ENCODE measurements around the gene LDB2.

LDB2 gene

DNA sequence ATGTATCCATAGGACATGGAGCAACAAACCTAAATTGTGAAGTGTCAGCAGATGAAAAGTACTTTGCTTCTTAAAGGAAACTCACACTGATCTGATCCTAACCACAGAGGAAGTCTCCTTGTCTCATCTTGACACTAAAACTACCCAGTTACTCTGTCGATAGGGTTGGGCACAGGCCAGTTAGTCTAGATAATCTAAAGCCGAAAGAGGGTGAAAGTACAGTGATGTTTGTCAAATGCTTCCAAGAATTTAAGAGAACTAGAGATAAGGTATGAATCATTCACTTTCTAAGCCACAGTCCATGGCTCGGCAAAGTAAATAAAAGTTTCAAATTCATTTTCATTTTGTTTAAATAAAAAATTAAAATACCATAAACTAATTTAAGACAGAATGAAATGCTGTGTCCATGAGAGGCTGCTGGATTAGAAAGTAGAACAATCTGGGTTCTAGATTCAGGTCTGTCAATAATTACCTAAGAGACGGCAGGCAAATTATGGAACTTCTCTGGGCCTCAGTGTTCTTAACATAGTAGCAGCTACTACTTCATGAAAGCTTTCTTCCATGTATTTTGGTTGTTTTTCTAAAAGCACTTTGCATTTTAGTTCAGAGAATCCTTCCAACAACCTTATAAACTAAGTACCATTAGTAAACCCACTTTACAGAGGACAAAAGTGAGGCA, 176.7 kb downstream of the LDB2 start:
- DNase-seq (ENCODE audit: low read depth): peak; percentile 79

DNA sequence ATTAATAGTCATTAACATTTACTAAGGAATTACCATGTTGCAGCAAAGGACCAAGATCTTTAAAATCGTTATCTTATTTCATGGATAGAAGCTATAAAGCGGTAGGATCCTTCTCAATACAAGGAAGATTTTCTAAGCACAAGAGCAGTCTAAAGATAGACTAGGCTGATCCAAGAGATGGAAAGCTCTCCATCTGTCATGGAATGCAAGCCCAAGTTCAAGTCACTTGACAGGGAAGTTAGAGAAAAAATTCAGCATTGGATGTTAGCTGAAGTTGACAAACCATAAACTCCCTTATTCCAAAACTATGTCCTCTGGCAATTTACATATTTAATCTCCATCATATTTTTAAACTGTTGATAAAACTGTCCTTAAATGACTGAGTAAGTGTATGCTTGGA, 177.7 kb downstream of the LDB2 start:
- DNase-seq (ENCODE audit: low read depth): no peak

DNA sequence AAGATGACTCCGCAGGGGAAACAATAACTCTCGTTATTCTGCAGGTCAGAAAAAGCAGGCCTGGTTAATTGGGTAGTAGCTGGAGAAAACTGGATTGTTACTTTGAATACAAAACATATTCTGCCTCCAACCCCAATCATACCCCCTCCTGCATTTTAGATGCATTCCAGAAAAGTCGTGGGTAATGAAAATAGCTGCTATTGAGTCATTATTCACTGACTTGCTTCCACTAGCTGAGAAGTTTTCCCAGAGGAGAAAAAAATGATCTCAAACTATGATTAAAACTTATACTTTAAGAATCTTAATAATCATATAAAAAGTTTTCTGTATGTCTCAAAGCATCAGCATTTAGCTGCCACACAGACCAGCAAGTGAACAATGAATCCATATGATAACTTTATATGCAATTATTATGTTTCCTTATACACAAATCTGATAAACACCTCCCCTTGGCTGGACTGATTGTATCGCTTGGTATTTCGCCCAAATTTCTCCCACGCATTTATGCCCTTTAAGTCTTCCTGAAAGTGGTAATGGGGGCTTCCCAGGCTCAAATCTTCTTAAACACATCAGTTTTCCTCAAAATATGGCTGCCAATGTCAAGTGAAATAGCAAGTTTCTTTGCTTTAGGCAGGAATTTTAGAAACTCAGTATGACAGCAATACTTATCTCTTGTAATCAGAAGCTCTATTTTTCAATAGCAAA, 181.0 kb downstream of the LDB2 start:
- DNase-seq (ENCODE audit: low read depth): no peak

DNA sequence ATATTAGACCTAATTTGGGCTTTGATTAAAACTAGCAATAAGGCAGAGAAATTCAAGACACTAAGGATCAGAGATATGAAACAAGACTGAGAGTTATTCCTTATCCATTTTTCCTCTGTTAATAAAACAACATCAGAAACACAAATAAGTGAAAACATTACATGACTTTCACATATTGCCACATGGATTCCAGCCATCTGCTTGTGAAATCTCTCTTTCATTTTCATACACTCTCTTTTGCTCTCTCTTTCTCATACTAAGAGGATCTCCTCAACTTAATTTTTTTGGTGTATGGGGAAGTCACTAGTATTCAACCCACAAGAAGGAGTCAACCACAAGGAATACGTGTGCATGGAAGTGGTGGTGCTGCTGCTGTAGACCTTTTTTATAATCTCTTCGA, 183.0 kb downstream of the LDB2 start:
- DNase-seq (ENCODE audit: low read depth): no peak

DNA sequence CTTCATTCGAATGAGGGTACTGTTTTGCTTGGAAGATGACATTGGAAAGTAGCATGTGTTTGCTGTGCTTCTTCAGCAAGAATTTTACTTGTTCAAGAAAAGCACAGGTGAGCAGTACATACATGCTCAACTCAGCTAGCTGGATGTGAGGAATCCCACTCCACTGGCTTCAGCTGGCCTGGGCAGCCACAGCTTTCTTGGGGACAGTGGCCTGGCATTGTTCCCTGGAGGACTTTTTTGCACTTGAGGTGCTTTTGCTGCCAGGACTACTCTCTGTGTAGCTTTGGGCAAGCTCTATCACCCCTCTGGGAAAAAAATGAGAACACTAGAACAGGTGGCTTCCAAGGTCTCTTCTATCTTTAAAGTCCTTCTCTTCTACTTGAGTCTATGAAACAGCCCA, 184.3 kb downstream of the LDB2 start:
- DNase-seq (ENCODE audit: low read depth): no peak

DNA sequence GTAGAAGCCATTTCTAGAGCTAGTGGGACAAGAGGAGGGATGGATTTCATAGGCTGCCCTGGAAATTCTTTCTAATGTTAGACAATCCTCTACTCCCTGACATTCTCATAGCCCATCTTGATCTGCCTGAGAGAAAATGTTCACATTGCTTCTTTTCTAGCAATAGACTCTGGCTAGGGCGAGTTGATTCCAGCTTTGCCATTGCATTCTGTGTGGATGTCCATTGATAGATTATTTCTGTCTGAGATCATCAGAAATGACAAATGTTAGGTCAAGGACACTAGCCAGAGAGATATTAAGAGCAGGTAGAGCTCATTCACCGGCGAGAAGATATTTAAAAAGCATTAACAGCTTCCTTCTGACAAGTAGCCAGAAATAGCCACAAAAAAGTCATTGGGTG, 184.7 kb downstream of the LDB2 start:
- no peak for DNase-seq (ENCODE audit: low read depth)

DNA sequence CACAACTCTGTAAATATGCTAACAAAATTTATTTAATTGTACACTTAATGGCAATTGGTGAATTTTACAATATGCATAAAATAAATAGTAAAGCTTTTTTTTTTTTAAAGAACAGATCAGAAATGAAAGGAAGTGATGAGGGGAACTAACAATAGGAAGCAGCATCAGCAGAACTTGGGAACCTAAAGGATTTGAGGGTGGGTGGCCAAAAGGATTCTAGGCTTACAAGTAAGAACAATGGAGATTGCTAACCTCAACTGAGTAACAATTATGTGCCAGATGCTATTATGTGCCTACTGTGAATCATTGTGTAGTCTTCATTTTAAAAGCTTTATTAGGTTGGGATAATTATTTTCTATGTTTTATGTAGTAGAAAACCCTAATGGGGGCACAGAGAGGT, 185.2 kb downstream of the LDB2 start:
- DNase-seq (ENCODE audit: low read depth): no peak

DNA sequence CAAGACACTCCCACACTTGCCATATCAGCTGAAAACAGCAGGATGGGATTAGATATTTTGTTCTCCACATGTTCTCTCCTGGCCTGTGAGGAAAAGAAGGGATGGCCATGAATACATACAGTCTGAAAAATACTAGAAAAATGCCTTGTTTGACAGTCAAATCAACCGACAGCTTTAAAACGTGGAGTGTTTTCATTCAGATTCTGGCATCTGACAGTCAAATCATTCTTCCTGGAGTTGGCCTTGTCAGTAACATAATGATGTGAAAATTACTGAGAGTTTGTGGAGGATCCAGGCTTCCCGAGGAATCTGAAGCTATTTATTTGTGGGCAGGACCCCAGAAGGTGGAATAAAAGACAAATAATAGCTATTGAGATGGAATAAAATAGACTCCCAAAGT, 188.2 kb downstream of the LDB2 start:
- no peak for DNase-seq (ENCODE audit: low read depth)

DNA sequence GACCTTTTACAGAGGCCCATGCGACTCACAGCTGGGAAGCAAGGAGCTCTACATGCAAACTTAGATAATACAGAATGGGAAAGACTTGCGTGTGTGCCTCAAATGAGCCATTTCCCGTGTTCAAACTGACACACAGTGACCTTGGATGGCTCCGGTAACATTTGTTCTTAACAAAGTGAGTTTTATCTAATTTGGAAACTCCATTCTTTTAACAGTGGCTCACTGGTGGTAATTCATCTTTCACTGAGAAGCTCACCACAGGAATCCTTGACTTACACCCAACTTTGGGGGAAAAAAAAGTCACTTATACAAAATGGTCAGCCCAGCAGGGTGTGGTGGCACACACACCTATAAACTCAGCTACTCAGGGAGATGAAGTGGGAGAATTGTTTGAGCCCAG, 190.6 kb downstream of the LDB2 start:
- DNase-seq (ENCODE audit: low read depth): no peak

DNA sequence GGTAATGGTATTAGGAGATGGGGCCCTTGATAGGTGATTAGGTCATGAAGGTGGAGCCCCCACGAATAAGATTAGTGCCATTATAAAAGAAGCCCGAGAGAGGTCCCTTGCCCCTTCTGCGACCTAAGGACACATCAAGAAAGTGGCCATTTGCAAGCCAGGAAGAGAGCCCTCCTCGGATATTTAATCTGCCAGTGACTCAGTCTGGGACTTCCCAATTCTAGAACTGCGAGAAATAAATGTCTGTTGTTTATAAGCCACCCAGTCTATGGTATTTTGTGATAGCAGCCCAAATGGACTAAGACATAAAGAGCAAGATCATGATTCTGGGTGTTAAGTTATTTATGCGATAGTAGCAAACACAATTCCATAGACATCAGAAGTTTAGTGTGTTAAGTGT, 192.2 kb downstream of the LDB2 start:
- DNase-seq (ENCODE audit: low read depth): no peak

DNA sequence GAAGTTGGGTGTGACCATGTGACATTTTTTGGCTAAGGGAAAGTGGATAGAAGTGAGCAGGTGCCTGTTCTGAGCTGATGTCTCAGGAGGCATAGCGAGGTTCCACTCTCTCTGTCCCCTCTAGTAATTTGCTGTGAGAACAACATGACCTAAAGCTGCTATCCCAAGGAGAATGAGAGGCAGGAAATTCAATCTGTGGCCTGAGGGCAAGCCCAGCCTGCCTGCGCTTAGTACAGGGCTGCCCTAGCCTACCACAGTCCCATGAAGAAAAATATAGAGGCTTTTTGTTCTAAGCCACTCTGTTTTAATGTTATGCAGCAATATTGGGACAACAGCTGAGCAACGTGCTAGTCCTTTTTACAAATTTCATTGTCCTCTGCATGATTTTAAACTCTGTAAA, 193.1 kb downstream of the LDB2 start:
- no peak for DNase-seq (ENCODE audit: low read depth)

DNA sequence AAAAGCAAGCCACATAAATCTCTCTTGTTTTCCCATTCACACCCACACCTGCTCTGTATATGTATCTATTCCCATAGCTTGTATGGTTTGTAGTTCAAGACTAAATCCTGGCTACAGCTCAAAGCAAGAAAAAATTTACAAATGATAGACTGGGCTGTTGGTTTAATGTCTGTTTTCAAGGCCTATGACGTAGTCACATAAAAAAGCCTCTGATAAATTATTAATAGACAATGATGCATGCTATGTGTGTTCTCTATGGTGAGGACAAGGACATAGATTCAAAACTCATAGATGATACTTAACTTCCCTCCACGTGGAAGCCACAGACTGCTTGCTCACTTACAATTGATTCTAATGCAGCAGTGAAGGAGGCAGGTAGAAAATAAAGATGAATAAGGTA, 194.0 kb downstream of the LDB2 start:
- no peak for DNase-seq (ENCODE audit: low read depth)

DNA sequence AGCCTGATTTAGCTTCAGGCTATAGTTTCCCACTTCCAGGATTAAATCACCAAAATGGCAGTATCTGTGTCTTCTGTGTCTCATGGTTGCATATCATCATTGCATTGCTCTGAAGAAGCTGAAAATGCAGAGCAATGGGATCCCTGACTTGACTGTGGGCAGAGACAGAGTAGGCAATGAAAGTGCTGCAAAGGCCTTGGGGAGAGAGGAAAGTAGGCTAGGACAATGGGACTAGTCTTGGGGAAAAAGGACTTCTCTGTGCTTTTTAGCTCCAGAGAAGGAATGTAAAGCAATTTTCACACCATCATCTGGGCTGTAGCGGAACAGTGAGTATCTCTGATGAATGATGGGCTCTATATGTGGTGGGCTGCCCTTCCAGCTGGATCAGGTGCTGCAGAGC, 202.5 kb downstream of the LDB2 start:
- no peak for DNase-seq (ENCODE audit: low read depth)

DNA sequence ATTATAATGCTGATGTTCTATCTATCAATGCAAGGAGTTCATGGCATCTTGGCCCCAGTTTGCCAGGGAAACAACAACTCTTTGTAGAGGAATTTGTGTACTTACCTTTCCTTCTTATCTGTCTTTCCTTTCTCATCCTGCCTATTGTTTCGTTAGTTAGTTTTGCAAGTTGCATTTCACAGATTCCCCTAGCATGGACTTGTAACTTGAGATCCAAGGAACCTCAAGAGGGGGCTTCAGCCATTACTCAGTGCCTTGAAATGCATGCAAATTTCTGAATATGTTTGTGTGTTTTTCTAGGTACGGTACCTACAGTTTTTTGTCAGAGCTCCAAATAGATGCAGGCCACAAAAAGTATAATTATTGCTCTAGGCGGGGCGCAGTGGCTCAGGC, 203.6 kb downstream of the LDB2 start:
- DNase-seq (ENCODE audit: low read depth): no peak

DNA sequence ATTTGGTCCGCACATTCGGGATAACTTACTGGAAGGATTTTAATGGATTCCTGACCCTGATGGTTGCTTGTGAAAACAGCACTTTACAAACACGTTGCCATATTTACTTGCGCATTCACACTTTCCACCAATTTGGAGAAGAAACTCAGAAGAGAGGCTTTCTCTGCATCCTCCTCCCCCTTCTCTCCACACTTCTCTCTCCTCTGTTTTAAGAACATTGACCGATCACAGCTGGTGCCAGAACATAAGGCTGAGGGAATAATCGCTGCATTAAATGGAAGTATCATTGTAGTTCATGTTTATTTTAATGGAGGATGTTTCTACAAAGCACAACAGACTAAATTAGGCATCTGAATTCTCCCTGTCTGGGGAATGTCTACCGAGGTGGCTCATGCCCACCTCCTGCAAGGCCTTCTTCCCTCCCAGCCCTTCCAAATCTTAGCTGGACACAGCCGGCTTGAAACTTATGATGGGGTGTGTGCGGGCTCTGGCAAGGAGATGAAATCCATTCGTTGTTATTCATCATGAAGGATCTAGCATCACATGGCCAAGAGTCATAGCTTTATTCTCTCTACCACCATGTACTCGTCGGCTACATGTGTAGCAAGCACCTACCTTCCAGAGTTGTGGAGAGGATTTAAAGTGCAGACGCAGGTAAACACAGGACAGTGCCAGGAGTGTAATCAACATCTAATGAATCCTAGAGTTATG, 204.1 kb downstream of the LDB2 start:
- no peak for DNase-seq (ENCODE audit: low read depth)

DNA sequence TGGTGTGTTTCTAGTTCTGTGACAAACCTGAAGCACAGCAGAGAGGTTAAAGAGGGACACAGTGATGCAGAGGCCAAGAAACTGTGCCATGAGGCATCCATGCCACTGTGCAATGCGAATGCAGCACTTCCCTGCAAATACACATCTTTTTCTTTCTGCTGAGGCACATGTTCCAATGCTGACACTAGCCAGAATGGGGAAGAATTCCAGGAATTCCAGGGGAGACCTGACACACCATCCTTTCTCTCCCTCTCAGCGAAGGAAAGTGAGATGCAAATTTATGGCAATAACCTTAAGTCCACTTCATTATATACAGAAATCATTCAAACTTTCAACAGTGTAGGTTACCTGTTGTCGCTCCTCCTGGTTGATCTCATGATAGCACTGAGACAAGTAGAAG, 204.8 kb downstream of the LDB2 start:
- no peak for DNase-seq (ENCODE audit: low read depth)

DNA sequence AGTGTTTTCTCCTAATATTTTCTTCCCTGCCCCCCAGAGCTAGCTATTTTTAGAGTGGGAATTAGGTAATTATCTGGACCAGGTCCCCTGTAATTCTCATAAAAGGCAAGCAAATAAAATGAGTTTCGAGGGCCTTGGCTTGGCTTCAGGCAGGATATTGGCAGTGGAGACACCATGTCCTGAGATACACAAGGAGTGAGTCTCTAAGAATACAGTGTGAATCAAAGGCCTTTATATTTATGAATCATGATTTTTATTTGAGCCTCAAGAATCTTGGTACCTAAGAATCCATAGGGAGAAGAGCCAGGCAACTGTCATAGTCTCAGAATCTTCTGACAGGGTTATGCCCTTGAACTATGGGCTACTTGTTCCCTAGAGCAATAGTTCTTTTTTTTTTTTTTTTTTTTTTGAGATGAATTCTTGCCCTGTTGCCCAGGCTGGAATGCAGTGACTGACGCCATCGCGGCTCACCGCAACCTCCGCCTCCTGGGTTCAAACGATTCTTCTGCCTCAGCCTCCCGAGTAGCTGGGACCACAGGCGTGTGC, 205.4 kb downstream of the LDB2 start:
- DNase-seq (ENCODE audit: low read depth): no peak

DNA sequence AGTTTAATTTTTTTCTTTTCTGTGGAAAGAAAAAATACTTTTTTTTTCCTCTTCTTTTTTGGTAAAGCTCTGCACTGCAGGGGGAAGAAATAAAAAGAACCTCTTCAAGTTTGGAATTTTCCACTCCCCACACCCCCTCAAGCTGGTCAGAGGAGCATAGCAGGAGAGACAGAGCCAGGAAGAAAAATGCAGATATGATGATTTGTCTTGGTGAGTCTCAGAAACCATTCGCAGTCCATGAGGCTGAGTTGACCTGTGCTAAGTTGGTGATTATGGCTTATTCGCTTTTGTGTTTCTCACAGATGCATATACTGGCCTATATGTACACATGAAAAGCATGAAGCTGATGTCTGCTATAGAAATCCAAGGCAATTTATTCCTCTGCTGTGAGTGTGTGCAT, 205.9 kb downstream of the LDB2 start:
- DNase-seq (ENCODE audit: low read depth): no peak

DNA sequence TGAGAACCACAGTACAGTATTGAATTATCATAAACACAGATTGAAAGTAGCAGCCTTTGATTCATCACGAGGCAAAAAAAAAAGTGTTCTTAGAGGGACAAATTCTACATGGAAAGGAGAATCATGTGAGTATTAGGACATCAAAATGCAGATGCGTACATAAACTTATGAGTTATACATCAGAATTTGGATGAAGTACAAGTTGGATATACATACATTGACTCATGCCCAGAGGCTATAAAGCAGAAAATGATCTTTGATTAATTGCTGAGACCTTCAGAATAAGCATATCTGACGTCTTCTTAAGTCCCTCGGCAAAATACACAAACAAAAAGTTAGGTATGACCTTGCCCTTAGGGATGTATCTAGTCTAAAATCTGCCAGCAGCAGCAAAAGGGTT, 206.4 kb downstream of the LDB2 start:
- no peak for DNase-seq (ENCODE audit: low read depth)

DNA sequence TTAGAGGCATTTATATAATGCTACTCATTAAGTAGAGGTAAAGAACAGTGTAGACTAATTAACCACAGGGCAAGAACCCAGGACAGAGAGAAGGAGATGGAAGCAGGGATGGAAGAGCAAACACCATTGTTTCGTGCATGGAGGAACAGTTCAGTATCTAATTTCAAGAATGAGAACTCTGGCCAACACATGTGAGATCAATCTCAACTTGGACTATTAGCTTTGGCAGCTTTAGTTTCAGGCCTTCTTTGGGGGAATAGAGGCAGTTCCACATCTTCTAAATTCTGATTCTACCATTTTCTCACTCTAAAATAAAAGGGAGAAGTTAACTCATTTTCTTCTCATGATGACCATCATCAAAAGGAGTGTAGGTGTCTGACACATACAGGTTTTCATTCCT, 207.0 kb downstream of the LDB2 start:
- DNase-seq (ENCODE audit: low read depth): no peak

DNA sequence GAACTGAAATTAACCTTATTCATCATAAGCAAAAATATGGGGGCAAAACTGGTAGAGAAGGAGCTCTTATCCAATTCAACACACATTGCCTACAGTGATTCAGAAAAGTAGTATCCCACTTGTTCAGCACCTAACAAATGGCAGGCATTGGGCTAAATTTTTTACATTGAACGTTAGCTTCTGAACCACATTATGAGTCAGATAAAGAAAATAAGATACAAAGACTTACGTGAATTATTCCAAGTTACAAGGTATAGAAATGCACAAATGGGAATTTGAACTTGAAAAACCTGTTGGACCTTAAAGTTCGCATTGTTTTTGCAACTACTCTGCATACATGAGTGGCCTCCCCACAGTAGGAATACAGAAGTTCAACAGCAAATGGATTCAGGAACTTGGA, 210.6 kb downstream of the LDB2 start:
- DNase-seq (ENCODE audit: low read depth): no peak

DNA sequence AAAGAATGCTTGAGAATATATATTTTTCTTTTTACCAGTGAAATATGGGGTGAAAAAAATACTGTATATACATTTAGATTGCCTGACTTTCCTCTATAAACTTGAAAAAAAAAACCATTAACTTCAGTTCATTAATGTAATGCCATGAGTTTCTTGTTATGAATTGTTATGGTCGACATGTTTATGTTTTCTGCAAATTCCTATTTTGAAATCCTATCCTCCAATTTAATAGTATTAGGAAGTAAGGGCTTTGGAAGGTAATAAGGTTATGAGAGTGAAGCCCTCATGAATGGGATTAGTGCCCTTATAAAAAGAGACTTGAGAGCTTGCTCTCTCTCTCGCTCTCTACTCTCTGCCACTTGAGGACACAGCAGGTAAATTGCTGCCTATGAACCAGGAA, 211.4 kb downstream of the LDB2 start:
- DNase-seq (ENCODE audit: low read depth): no peak

DNA sequence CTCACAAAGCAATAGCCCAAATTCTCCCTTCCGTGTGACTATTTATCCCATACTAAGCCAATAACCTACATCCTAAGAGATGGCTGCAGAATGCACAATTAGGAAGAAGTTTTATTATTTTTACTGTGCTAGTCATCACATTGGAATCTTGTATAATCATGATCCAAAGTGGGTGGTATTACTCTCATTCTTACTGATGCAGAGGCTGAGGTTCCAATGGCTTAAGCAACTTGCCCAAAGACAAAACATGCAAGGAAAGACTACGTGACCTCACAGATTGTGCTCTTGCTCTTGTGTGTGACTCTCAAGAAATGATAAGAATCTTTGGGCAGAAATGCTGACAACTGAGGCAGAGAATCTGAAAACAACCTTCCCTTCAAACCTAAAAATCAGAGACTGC, 212.2 kb downstream of the LDB2 start:
- DNase-seq (ENCODE audit: low read depth): peak; percentile 96

All from non-pigmented ciliary epithelial cell (primary cell).